Measurements from ENCODE around the gene SETD3. TPM values are rescaled to one million over a fixed set of nuclear protein-coding genes. Genes with fewer than 3 reads are reported as not detected.

The SETD3 gene
- total RNA-seq, 1 experiment from 2014 or later = 51.5 TPM

GRCh38 chr14:99415496-99416281, 65.0 kb downstream of the SETD3 start:
- peak; percentile 34 for TF ChIP-seq CTCF (IDR thresholded peaks at IDR 0.05; ENCODE audit: unreplicated experiment)
- intact Hi-C loops (cut with micrococcal nuclease; ENCODE audit: unreplicated experiment) = loop anchor here (1.0 kb wide), 2 partner anchors 26 to 143 kb away; partner anchors contain the start of gene BCL11B
- H3K27ac Mint-ChIP-seq (ENCODE audit: unreplicated experiment) = no peak overlapping the region
- H3K4me1 Mint-ChIP-seq (ENCODE audit: low read depth, unreplicated experiment) = peaks cover 10% of the 10 kb centered on the region
- no peaks in the 10 kb centered on the region for H3K27me3 Mint-ChIP-seq (ENCODE audit: unreplicated experiment)
- no peaks in the 10 kb centered on the region for H3K9me3 Mint-ChIP-seq (ENCODE audit: low read depth, unreplicated experiment)
- peak; percentile 54 for DNase-seq
- CTCF ChIA-PET = interaction anchor here (0.5 to 1.8 kb wide), 9 partner anchors 9 to 144 kb away, joined by 3 to 11 read pairs (median 4); partner anchors contain the start of gene BCL11B
- BruUV-seq (replicated peaks) = no TSS peak
- H3K4me3 Mint-ChIP-seq (ENCODE audit: low read depth, unreplicated experiment) = no peak overlapping the region
- peaks cover 8% of the 10 kb centered on the region for H3K36me3 Mint-ChIP-seq (ENCODE audit: insufficient read depth, unreplicated experiment)

DNA sequence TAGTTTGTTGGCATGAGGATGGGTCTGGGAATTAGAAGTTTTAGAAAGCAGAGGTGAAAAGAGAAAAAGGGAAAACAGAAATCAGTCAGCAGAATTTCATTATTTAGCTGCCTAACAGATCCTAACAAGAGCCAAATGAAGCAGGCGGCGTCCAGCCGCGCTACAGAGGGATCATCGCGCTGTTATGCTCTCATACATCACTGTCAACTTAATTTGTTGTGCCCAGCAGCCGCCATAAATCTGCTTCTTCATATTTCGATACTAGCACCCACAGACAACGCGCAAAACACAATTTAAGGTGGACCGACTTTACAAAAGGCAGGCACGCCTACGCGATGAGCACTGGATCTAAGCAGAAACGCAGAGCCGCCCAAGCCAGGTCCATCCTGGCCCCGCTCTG, 66.7 kb downstream of the SETD3 start:
- H3K4me1 Mint-ChIP-seq (ENCODE audit: low read depth, unreplicated experiment) = peaks cover 10% of the 10 kb centered on the region
- no peaks in the 10 kb centered on the region for H3K27me3 Mint-ChIP-seq (ENCODE audit: unreplicated experiment)
- intact Hi-C loops (cut with micrococcal nuclease; ENCODE audit: unreplicated experiment) = no loop called here

DNA sequence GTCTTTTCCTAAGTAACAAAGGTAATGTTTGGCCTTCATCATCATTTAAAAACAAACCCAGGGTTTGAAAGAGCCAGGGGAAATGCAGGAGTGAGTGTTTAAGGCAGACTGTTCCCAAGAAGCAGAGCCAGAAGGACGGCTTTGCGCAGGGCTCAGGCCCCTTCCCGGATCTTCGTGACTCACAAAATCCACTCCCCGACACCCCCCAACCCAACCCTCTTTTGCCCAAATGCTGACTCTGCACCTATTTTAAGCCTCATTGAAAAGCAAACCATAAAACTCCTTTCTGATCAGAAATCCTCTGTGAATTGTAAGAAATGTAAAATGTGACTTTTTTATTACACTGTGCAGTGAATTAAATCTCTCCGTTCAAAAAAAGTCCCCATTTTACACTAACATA, 67.5 kb downstream of the SETD3 start:
- CTCF ChIA-PET = no interaction called here

More for the DNA sequence above, 66.7 kb downstream of the SETD3 start:
- H3K4me3 Mint-ChIP-seq (ENCODE audit: low read depth, unreplicated experiment) = no peak overlapping the region
- no peak overlapping the region for H3K27ac Mint-ChIP-seq (ENCODE audit: unreplicated experiment)
- no peak for DNase-seq
- H3K36me3 Mint-ChIP-seq (ENCODE audit: insufficient read depth, unreplicated experiment) = peaks cover 8% of the 10 kb centered on the region
- CTCF ChIA-PET = interaction anchor here (0.6 kb wide), 1 partner anchor 139 kb away, joined by 6 read pairs; no protein-coding TSS in a partner anchor
- H3K9me3 Mint-ChIP-seq (ENCODE audit: low read depth, unreplicated experiment) = no peaks in the 10 kb centered on the region
- no TSS peak for BruUV-seq (replicated peaks)
- no peak for TF ChIP-seq CTCF (IDR thresholded peaks at IDR 0.05; ENCODE audit: unreplicated experiment)

More for the DNA sequence above, 67.5 kb downstream of the SETD3 start:
- H3K9me3 Mint-ChIP-seq (ENCODE audit: low read depth, unreplicated experiment) = no peaks in the 10 kb centered on the region
- H3K4me1 Mint-ChIP-seq (ENCODE audit: low read depth, unreplicated experiment) = peaks cover 10% of the 10 kb centered on the region
- no peak overlapping the region for H3K4me3 Mint-ChIP-seq (ENCODE audit: low read depth, unreplicated experiment)
- no TSS peak for BruUV-seq (replicated peaks)
- no peak for DNase-seq
- no peak overlapping the region for H3K27ac Mint-ChIP-seq (ENCODE audit: unreplicated experiment)
- TF ChIP-seq CTCF (IDR thresholded peaks at IDR 0.05; ENCODE audit: unreplicated experiment) = no peak
- intact Hi-C loops (cut with micrococcal nuclease; ENCODE audit: unreplicated experiment) = no loop called here
- peaks cover 8% of the 10 kb centered on the region for H3K36me3 Mint-ChIP-seq (ENCODE audit: insufficient read depth, unreplicated experiment)
- no peaks in the 10 kb centered on the region for H3K27me3 Mint-ChIP-seq (ENCODE audit: unreplicated experiment)
